ENCODE results near the gene CHRM1. TPM values are rescaled to one million over a fixed set of nuclear protein-coding genes. Genes with fewer than 3 reads are reported as not detected.

Gene CHRM1
- total and polyA plus RNA-seq, 2 of the 13 experiments (the other 11 are each of a cell fraction or from before 2014, with no cell fraction given) = not detected

DNA sequence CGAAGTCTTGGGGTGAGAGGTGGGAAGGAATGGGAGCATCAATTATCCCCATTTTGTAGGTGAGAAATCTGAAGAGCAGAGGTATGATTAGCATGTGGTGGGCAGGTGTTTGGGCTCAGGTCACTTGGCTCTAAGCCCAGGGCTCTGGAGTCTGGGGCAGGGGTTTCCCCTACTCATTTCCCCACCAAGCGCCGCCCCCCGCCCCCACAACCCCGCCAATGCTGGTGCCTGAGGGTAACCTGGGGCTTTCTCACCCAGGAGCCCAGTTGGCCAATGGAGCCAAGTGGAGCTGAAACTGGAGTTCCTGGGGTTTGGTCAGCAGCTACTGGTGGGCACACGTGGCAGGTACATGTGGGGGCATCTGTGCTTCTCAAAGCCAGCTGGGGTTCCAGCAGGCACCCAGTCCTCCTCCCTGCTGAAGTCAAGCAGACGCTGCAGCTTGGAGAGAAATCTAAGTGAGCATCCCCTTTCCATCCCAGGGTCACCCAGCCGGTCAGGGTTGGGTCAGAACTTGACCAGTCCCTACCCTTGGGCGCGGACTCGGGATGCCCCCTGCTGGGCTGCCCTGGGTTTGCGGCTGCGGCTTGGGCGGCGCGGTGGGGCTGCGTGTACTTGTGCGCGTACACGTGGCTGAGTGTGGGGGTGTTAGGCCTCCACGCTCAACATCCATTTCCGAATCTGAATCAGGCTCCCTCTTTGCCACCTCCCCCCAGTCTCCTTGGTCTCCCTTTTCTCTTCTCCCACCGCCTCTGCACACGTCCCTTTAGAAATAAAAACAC lies 1.7 kb upstream of the CHRM1 start (continued):
- TF ChIP-seq, protein P1, sequence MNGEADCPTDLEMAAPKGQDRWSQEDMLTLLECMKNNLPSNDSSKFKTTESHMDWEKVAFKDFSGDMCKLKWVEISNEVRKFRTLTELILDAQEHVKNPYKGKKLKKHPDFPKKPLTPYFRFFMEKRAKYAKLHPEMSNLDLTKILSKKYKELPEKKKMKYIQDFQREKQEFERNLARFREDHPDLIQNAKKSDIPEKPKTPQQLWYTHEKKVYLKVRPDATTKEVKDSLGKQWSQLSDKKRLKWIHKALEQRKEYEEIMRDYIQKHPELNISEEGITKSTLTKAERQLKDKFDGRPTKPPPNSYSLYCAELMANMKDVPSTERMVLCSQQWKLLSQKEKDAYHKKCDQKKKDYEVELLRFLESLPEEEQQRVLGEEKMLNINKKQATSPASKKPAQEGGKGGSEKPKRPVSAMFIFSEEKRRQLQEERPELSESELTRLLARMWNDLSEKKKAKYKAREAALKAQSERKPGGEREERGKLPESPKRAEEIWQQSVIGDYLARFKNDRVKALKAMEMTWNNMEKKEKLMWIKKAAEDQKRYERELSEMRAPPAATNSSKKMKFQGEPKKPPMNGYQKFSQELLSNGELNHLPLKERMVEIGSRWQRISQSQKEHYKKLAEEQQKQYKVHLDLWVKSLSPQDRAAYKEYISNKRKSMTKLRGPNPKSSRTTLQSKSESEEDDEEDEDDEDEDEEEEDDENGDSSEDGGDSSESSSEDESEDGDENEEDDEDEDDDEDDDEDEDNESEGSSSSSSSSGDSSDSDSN (CRISPR knock-in tag; IDR thresholded peaks at IDR 0.05) = no peak
- no peak for TF ChIP-seq XRCC5 (optimal IDR thresholded peaks at IDR 0.05; ENCODE audit: low read length)
- TF ChIP-seq, protein P2, sequence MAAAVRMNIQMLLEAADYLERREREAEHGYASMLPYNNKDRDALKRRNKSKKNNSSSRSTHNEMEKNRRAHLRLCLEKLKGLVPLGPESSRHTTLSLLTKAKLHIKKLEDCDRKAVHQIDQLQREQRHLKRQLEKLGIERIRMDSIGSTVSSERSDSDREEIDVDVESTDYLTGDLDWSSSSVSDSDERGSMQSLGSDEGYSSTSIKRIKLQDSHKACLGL (CRISPR knock-in tag; IDR thresholded peaks at IDR 0.05) = no peak
- TF ChIP-seq, protein P3, sequence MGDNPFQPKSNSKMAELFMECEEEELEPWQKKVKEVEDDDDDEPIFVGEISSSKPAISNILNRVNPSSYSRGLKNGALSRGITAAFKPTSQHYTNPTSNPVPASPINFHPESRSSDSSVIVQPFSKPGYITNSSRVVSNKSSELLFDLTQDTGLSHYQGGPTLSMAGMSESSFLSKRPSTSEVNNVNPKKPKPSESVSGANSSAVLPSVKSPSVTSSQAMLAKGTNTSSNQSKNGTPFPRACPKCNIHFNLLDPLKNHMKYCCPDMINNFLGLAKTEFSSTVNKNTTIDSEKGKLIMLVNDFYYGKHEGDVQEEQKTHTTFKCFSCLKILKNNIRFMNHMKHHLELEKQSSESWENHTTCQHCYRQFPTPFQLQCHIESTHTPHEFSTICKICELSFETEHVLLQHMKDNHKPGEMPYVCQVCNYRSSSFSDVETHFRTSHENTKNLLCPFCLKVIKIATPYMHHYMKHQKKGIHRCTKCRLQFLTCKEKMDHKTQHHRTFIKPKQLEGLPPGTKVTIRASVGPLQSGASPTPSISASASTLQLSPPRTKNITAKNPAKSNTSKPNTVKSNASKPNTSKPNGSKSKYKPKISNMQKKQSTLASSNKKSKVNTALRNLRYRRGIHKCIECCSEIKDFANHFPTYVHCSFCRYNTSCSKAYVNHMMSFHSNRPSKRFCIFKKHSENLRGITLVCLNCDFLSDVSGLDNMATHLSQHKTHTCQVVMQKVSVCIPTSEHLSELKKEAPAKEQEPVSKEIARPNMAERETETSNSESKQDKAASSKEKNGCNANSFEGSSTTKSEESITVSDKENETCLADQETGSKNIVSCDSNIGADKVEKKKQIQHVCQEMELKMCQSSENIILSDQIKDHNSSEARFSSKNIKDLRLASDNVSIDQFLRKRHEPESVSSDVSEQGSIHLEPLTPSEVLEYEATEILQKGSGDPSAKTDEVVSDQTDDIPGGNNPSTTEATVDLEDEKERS (CRISPR knock-in tag; IDR thresholded peaks at IDR 0.05) = no peak
- TF ChIP-seq MXD4 (CRISPR knock-in tag; IDR thresholded peaks at IDR 0.05) = no peak
- TF ChIP-seq ZMYM2 (CRISPR knock-in tag; IDR thresholded peaks at IDR 0.05) = no peak
- no peak for TF ChIP-seq ZNF256 (CRISPR knock-in tag; conservative IDR thresholded peaks at IDR 0.05)
- no peak for TF ChIP-seq HMGA1 (CRISPR knock-in tag; conservative IDR thresholded peaks at IDR 0.05)
- no peak for TF ChIP-seq ZNF670 (CRISPR knock-in tag; IDR thresholded peaks at IDR 0.05; ENCODE audit: borderline replicate concordance)
- no peak for TF ChIP-seq NCOA5 (CRISPR knock-in tag; IDR thresholded peaks at IDR 0.05)
- TF ChIP-seq, protein P4, sequence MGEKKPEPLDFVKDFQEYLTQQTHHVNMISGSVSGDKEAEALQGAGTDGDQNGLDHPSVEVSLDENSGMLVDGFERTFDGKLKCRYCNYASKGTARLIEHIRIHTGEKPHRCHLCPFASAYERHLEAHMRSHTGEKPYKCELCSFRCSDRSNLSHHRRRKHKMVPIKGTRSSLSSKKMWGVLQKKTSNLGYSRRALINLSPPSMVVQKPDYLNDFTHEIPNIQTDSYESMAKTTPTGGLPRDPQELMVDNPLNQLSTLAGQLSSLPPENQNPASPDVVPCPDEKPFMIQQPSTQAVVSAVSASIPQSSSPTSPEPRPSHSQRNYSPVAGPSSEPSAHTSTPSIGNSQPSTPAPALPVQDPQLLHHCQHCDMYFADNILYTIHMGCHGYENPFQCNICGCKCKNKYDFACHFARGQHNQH (CRISPR knock-in tag; IDR thresholded peaks at IDR 0.05) = no peak
- no peak for TF ChIP-seq NFIB (CRISPR knock-in tag; IDR thresholded peaks at IDR 0.05; ENCODE audit: borderline replicate concordance)
- TF ChIP-seq, protein P5, sequence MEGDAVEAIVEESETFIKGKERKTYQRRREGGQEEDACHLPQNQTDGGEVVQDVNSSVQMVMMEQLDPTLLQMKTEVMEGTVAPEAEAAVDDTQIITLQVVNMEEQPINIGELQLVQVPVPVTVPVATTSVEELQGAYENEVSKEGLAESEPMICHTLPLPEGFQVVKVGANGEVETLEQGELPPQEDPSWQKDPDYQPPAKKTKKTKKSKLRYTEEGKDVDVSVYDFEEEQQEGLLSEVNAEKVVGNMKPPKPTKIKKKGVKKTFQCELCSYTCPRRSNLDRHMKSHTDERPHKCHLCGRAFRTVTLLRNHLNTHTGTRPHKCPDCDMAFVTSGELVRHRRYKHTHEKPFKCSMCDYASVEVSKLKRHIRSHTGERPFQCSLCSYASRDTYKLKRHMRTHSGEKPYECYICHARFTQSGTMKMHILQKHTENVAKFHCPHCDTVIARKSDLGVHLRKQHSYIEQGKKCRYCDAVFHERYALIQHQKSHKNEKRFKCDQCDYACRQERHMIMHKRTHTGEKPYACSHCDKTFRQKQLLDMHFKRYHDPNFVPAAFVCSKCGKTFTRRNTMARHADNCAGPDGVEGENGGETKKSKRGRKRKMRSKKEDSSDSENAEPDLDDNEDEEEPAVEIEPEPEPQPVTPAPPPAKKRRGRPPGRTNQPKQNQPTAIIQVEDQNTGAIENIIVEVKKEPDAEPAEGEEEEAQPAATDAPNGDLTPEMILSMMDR (CRISPR knock-in tag; IDR thresholded peaks at IDR 0.05) = peak; percentile 34; the same call in 1 of the 2 replicates
- TF ChIP-seq, protein P6, sequence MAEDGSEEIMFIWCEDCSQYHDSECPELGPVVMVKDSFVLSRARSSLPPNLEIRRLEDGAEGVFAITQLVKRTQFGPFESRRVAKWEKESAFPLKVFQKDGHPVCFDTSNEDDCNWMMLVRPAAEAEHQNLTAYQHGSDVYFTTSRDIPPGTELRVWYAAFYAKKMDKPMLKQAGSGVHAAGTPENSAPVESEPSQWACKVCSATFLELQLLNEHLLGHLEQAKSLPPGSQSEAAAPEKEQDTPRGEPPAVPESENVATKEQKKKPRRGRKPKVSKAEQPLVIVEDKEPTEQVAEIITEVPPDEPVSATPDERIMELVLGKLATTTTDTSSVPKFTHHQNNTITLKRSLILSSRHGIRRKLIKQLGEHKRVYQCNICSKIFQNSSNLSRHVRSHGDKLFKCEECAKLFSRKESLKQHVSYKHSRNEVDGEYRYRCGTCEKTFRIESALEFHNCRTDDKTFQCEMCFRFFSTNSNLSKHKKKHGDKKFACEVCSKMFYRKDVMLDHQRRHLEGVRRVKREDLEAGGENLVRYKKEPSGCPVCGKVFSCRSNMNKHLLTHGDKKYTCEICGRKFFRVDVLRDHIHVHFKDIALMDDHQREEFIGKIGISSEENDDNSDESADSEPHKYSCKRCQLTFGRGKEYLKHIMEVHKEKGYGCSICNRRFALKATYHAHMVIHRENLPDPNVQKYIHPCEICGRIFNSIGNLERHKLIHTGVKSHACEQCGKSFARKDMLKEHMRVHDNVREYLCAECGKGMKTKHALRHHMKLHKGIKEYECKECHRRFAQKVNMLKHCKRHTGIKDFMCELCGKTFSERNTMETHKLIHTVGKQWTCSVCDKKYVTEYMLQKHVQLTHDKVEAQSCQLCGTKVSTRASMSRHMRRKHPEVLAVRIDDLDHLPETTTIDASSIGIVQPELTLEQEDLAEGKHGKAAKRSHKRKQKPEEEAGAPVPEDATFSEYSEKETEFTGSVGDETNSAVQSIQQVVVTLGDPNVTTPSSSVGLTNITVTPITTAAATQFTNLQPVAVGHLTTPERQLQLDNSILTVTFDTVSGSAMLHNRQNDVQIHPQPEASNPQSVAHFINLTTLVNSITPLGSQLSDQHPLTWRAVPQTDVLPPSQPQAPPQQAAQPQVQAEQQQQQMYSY (CRISPR knock-in tag; IDR thresholded peaks at IDR 0.05) = no peak
- 0 out of 2 replicates have a peak, but pooled peaks have one; percentile 13 for TF ChIP-seq HOXA3 (CRISPR knock-in tag; IDR thresholded peaks at IDR 0.05)
- no peak for TF ChIP-seq CREM (IDR thresholded peaks at IDR 0.05)
- no peak for TF ChIP-seq CREM (CRISPR knock-in tag; IDR thresholded peaks at IDR 0.05)

Measured in HepG2 (cell line).